ENCODE results near the gene NFIA.

DNA sequence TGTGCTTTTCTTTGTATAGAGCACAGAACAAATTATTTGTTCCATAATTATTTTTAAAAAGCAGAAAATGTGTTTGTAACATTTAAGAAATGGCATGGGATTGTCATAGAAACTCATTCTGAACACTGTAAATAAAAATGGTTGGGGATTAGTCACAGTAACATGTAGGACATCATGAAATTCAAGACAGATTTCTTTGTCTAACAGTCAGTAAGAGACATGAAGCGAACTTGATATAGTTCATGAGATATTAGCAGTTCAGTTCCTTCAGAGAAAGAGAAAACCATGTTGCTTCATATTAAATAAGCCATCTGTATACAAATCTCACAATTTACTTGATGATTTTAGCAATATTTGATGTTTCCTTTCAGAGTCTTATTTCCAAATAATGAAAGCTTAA, 19.7 kb downstream of the NFIA start:
- no peak for TF ChIP-seq POLR2A (IDR thresholded peaks at IDR 0.05)
- TF ChIP-seq, protein P1, sequence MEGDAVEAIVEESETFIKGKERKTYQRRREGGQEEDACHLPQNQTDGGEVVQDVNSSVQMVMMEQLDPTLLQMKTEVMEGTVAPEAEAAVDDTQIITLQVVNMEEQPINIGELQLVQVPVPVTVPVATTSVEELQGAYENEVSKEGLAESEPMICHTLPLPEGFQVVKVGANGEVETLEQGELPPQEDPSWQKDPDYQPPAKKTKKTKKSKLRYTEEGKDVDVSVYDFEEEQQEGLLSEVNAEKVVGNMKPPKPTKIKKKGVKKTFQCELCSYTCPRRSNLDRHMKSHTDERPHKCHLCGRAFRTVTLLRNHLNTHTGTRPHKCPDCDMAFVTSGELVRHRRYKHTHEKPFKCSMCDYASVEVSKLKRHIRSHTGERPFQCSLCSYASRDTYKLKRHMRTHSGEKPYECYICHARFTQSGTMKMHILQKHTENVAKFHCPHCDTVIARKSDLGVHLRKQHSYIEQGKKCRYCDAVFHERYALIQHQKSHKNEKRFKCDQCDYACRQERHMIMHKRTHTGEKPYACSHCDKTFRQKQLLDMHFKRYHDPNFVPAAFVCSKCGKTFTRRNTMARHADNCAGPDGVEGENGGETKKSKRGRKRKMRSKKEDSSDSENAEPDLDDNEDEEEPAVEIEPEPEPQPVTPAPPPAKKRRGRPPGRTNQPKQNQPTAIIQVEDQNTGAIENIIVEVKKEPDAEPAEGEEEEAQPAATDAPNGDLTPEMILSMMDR (IDR thresholded peaks at IDR 0.05) = no peak

All from Peyer's patch (tissue), 4 donors.